Keratinocyte (primary cell): Measurements from ENCODE around the gene FGB.

Source experiments
- CTCF ChIP-seq, 3 experiments: IDR thresholded peaks in 1 of 3; conservative IDR thresholded peaks in 1 of 3; optimal IDR thresholded peaks in 1 of 3; 2 replicates in 2 of 3; 3 replicates in 1 of 3; pipeline versions ENCODE3 to v1.5.1; 2011; ENCODE audit warnings: low read length in 3 of 3, mild to moderate bottlenecking in 3 of 3, moderate library complexity in 2 of 3, control low read depth in 1 of 3, inconsistent platforms in 1 of 3; ENCODE audit not compliant: insufficient read depth in 2 of 3; ENCODE audit errors: extremely low read depth in 1 of 3
- EZH2 ChIP-seq: IDR thresholded peaks from one replicate; pipeline ENCODE4 v1.6.1; 2012; ENCODE audit warnings: inconsistent platforms, mild to moderate bottlenecking, low read length, moderate library complexity

- TF ChIP-seq CTCF (optimal IDR thresholded peaks at IDR 0.05 in 1 of 3, IDR thresholded peaks at IDR 0.05 in 1 of 3, conservative IDR thresholded peaks at IDR 0.05 in 1 of 3; ENCODE audit: extremely low read depth in 1 of 3, insufficient read depth in 2 of 3, low read length in 3 of 3) = no peak
- no peak for TF ChIP-seq EZH2
These were observed 41.9 kb downstream of the FGB start for GRCh38 chr4:154604696-154605200.
